Kasumi-1 (cell line): ENCODE measurements around the gene KCNJ6.
"Not testable (repeated sequence)": the region's sequence is repeated elsewhere in the genome, so short reads cannot be mapped to it uniquely, and the experiment has no call there.

Experiments used
- DNase-seq, 2 experiments: peaks; one replicate each; lab custom pipeline; 2025; lab: John Stamatoyannopoulos, UW

The KCNJ6 gene

GRCh38 chr21:37645848-37646247, 270.4 kb downstream of the KCNJ6 start:
- DNase-seq = no peak

- DNase-seq = no peak
These were observed 271.6 kb downstream of the KCNJ6 start for GRCh38 chr21:37644636-37645035.

GRCh38 chr21:37643862-37644261, 272.4 kb downstream of the KCNJ6 start:
- DNase-seq = not testable (repeated sequence)

GRCh38 chr21:37642493-37642892, 273.8 kb downstream of the KCNJ6 start:
- DNase-seq = no peak

GRCh38 chr21:37639756-37640155, 276.5 kb downstream of the KCNJ6 start:
- DNase-seq = no peak

- DNase-seq = no peak
These were observed 280.0 kb downstream of the KCNJ6 start for GRCh38 chr21:37636152-37636860.

- no peak for DNase-seq
These were observed 284.7 kb downstream of the KCNJ6 start for GRCh38 chr21:37631319-37632117.

- no peak for DNase-seq
These were observed 285.4 kb downstream of the KCNJ6 start for GRCh38 chr21:37630872-37631271.

- DNase-seq = no peak
These were observed 287.9 kb downstream of the KCNJ6 start for GRCh38 chr21:37628362-37628761.

- DNase-seq = no peak
These were observed 288.7 kb downstream of the KCNJ6 start for GRCh38 chr21:37627561-37627960.

- no peak for DNase-seq
These were observed 289.2 kb downstream of the KCNJ6 start for GRCh38 chr21:37627074-37627473.

GRCh38 chr21:37626320-37626719, 289.9 kb downstream of the KCNJ6 start:
- DNase-seq = no peak

- DNase-seq = no peak
These were observed 292.6 kb downstream of the KCNJ6 start for GRCh38 chr21:37623689-37624088.

GRCh38 chr21:37623183-37623582, 293.1 kb downstream of the KCNJ6 start:
- DNase-seq = no peak

- no peak for DNase-seq
These were observed 293.5 kb downstream of the KCNJ6 start for GRCh38 chr21:37622755-37623154.

GRCh38 chr21:37620401-37620800, 295.9 kb downstream of the KCNJ6 start:
- DNase-seq = no peak

- DNase-seq = no peak
These were observed 296.7 kb downstream of the KCNJ6 start for GRCh38 chr21:37619464-37619974.

GRCh38 chr21:37618081-37618480, 298.2 kb downstream of the KCNJ6 start:
- no peak for DNase-seq

- DNase-seq = no peak
These were observed 300.3 kb downstream of the KCNJ6 start for GRCh38 chr21:37615962-37616361.

GRCh38 chr21:37614351-37614875, 301.8 kb downstream of the KCNJ6 start:
- DNase-seq = no peak

GRCh38 chr21:37607081-37607480, 309.2 kb downstream of the KCNJ6 start:
- no peak for DNase-seq

GRCh38 chr21:37606549-37606948, 309.7 kb downstream of the KCNJ6 start:
- DNase-seq = no peak

- DNase-seq = no peak
These were observed 311.3 kb downstream of the KCNJ6 start for GRCh38 chr21:37605006-37605405.
